Measurements from ENCODE around the gene CECR2.
"Not testable (repeated sequence)": the region's sequence is repeated elsewhere in the genome, so short reads cannot be mapped to it uniquely, and the experiment has no call there.

Gene CECR2

DNA sequence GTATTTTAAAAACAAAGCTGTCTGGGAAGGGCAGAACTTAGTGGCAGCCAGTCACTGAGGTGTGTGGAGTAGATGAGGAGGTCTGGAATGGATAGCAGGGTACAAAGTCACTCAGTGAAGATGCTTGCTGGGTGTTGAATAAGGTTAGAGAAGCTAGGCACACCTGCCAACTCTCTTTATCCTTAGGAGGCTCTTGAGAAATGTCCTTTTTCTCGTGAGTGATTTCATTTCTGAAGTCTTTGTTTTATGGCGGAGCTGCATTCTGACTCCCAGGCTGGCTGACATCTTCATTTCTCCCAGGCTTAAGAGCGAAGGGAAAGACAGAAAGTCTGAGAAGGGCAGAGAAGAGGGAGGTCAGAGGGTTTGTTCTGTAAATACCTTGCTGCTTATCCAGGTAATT, 31.0 kb downstream of the CECR2 start:
- DNase-seq (ENCODE audit: low read depth in 2 of 2, low spot score in 1 of 2) = no peak

DNA sequence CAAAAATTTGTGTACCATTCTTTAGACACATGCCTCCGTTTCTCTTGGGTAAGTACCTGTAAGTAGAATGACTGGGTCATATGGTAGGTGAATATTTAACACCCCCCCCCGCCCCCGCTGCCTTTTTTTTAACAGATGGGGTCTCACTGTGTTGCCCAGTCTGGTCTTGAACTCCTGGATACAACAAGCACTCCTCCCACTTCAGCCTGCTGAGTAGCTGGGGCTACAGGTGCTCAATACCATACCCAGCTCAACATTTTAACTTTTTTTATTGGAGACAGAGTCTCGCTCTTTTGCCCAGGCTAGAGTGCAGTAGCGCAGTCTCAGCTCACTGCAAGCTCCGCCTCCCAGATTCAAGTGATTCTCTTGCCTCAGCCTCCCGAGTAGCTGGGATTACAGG, 32.5 kb downstream of the CECR2 start:
- no peak for DNase-seq (ENCODE audit: low read depth in 2 of 2, low spot score in 1 of 2)

DNA sequence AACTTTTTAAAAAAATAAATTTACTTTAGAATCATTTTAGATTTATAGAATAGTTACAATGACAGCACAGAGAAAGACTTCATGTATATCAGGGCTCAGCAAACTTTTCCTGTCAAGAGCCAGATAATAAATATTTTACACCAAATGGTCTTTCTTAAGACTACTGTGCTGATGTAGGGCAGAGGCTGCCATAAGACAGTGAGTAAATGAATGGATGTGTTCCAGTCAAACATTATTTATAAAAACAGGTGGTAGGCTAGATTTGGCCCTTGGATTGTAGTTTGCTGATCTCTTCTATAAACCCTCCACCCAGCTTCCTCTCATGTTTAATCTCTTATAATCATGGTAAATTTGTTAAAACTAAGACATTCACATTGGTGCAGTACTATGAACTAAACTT, 33.0 kb downstream of the CECR2 start:
- no peak for DNase-seq (ENCODE audit: low read depth in 2 of 2, low spot score in 1 of 2)

DNA sequence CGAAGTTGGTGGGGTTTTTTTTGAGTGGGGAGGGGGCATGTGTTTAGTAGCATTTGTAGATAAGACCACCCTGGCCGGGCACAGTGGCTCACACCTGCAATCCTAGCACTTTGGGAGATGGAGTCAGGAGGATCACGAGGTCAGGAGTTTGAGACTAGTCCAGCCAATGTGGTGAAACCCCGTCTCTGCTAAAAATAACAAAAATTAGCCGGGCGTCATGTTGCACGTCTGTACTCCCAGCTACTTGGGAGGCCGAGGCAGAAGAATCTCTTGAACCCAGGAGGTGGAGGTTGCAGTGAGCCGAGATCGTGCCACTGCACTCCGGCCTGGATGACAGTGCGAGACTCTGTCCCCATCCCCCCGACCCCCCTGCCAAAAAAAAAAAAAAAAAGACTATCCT, 34.6 kb downstream of the CECR2 start:
- no peak for DNase-seq (ENCODE audit: low read depth in 2 of 2, low spot score in 1 of 2)

DNA sequence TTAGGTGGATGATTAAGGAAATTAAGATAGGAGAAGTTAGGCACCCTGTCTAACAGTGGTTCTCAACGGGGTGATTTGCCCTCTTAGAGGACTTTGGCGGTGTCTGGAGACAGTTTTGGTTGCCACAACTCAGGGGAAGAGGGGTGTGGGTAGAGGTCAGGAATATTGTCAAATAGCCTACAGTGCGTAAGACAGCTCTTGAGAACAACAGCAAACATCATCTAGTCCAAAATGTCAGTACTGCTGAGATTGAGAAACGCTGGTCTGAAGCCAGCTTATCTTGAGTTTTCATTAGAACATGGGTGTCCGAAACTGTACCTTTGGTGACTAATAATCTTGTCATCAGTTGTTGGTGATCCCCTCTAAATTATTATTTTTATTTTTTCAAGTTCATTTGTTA, 38.4 kb downstream of the CECR2 start:
- no peak for DNase-seq (ENCODE audit: low read depth in 2 of 2, low spot score in 1 of 2)

DNA sequence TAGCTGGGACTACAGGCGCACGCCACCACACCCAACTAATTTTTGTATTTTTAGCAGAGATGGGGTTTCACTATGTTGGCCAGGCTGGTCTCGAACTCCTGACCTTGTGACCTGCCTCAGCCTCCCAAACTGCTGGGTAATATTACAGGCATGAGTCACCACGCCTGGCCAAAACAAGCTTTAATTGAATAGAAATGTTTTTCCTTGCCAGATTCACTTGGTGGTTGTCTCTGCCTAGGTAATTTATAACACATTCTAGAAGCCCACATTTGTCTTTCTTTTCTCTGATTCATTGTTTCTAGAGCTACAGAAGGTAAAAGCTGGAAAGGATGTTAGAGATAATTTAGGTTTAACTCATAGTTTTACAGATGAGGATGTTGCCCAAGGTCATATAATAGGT, 41.3 kb downstream of the CECR2 start:
- no peak for DNase-seq (ENCODE audit: low read depth in 2 of 2, low spot score in 1 of 2)

DNA sequence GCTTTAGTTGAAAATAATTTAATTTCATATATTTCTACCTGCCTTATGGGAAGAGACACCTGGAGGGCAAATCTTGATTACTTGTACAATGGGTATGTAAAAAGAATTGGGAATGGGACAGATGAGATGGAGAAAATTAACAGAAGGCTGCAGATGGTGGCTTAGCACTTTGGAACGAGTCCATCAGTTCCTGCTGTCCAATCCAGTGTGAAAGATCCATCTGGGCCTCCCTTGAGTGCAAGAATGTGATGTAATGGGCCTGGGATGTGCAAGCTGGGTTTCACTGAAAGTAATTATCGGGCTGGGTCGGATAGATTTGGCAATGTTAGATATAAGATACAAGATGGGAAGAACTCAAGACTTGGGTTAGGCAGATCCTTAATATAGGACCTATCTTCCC, 42.0 kb downstream of the CECR2 start:
- no peak for DNase-seq (ENCODE audit: low read depth in 2 of 2, low spot score in 1 of 2)

DNA sequence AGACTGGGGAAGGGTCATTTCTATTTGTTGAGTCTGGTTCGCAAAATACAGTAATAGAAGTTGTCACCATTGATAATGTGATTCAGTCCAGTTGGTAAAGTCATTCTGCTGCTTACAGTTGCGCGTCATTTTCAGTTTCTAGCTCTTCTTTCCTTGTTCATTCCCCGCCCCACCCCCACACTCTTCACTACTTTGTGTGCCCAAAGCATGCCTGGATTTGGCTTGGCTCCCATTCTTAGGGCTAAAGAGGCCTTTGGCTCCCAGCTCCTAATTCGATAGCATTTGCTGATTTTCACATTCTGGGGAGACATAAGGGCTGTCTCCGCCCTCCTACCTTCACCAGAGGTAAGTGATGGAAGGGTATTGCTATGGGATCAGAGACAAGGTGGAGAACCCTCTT, 43.0 kb downstream of the CECR2 start:
- DNase-seq (ENCODE audit: low read depth in 2 of 2, low spot score in 1 of 2) = no peak

DNA sequence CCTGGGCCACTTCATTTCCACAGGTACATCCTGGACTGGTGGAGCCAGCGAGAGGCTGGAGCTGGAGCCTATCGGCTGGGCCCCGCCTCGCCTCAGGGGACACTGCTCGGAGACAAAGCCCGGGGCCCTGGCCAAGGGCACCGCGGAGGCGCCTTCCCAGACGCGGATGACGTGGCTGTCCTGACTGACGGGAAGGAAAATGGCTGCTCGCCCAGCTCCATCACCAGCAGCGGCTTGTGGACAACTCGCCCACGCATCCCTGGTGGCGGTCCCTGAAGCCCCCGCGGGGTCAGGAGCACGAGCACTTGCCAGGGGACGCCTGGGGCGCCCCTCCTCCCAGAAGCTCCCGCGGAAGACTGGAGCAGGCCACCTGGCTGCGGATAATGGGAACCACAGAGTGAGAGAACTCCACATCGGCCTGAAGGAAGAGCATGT, 49.6 kb downstream of the CECR2 start:
- DNase-seq (ENCODE audit: low read depth in 2 of 2, low spot score in 1 of 2) = no peak

DNA sequence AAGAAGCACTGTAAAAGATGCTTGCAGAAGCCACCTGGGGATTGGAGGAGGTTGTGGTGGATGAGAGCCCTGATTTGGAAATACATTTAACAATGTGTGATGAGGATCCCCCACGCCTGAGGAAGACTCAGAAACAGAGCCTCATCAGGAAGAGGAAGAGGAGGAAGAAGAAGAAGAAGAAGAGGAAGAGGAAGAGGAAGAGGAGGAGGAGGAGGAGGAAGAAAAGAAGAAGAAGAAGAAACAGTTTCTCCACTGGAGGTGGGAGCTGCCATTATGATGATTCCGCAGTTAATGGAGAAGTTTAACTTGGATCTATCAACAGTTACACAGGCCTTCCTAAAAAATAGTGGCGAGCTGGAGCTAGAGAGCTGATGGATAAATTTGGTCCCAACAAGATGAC, 50.1 kb downstream of the CECR2 start:
- no peak for DNase-seq (ENCODE audit: low read depth in 2 of 2, low spot score in 1 of 2)

DNA sequence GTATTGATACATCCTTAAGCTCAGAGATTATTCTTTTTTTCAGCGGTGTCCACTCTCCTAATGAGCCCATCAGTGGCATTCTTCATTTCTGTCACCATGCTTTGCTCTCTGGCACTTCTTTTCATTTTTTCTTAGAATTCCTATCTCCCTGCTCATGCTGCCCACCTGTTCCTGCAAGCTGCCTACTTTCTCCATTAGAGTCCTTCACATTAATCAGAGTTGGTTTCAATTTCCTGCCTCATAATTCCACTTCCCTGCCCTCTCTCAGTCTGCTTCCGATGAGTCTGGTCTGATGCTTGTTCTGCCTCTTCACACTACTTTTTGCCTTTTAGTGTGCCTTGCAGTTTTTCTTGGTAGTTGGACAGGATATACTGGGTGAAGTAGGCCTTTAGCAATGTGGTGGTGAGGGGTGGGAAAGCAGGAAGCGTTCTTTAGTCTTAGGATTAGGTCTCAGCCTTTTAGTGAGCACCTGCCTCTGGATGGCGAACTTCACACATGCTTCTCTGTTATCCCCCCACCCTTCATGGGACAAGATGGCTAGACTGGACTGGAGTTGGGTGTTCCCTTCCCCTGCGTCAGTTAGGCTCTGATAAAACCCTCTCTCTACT, 53.6 kb downstream of the CECR2 start:
- DNase-seq (ENCODE audit: low read depth in 2 of 2, low spot score in 1 of 2) = no peak

DNA sequence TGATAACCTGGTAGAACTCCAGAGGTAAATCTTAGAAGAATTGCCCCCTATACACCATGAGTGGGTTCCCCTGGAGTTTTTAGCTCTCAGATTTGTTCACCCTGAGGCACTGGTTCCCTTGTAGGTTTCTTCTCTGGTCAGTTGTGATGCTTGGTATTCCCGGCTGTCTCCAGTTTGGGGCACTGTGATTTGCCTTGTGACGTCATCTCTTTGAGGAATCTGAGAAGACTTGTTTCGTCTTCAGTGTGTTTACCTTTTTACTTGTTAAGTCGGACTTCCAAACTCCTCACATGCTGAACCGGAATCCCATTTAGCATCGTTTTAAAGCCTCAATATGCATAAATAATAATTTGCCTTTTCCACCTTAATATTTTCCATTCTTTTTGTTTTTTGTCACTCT, 54.4 kb downstream of the CECR2 start:
- DNase-seq (ENCODE audit: low read depth in 2 of 2, low spot score in 1 of 2) = no peak

DNA sequence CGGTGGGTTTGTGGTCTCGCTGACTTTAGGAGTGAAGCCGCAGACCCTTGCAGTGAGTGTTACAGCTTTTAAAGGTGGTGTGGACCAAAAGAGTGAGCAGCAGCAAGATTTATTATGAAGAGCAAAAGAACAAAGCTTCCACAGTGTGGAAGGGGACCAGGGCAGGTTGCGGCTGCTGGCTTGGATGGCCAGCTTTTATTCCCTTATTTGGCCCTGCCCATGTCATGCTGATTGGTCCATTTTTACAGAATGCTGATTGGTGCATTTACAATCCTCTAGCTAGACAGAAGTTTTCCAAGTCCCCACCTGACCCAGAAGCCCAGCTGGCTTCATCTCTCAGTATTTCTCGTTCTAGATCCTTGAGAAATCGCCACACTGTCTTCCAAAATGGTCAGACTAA, 58.3 kb downstream of the CECR2 start:
- DNase-seq (ENCODE audit: low read depth in 2 of 2, low spot score in 1 of 2) = not testable (repeated sequence)

DNA sequence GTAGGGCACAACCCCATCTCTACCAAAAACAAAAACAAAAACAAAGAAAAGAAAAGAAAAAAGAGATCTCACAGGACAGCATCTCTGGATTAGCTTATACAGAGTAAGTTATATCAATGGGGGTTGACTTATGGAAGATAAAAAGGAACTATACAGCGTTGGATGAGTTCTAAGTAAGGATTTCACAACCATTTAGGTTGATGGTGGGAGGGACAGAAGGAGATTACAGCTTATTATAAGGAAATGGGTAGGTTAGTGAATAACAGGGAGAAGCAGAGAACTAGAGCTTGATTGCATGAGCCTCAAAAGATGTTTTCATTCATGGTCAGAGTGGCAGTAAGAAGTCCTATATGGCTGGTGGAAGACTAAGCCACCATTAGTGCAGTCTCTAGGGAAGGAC, 60.3 kb downstream of the CECR2 start:
- DNase-seq (ENCODE audit: low read depth in 2 of 2, low spot score in 1 of 2) = no peak

DNA sequence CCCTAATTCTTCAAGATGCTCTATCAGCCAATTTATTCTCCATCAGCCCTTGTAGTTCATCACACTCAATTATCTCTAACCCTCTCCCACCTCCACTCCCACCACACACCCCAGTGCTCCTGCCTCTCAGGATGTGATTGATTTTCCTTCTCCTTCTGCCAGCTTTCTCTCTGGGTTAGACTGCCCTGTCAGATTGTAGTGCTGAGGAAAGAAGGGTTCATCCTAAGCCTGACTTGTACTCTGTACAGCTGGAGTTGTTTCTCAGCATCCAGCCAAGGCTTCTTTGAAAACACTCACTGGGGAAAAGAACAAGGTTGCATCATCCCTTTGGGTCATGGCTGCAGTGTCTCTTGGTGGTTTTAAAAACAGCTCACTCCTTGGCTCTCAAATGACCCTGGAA, 61.2 kb downstream of the CECR2 start:
- DNase-seq (ENCODE audit: low read depth in 2 of 2, low spot score in 1 of 2) = no peak

DNA sequence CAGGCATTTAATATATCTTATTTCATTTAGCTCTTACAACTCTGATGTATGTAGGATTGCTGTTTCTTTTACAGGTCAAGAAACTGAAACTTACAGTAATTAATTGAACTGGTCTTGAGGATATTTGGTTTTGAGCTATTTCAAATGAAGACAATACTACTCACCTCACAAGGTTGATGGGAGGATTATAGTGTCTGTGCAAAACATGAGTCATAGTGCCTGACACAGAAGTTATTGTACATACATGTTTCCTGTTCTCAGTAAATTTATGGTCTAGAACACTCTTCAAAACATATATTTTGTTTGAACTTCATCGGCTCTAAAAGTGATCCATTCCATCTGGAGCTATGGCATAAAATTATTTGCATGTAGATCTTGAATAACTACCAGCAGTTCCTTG, 61.9 kb downstream of the CECR2 start:
- DNase-seq (ENCODE audit: low read depth in 2 of 2, low spot score in 1 of 2) = no peak

DNA sequence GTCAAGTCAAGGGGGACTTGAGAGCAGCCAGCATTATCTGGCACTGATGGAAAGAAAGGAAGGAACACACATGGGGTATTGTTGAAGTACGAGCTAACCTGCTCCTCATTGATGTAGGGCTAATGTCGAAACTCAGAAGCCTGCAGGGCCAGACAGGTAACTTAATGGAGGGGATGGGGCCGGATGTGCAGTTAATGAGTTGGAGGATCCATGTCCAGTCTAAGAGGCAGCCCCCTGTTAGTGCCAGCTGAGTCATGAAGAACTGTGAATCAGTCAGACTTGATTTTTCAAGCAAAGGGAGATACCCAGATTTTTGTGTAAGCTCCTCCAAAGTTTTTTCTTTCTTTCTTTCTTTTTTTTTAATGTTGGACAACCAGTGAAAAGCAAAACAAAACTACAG, 65.6 kb downstream of the CECR2 start:
- no peak for DNase-seq (ENCODE audit: low read depth in 2 of 2, low spot score in 1 of 2)

DNA sequence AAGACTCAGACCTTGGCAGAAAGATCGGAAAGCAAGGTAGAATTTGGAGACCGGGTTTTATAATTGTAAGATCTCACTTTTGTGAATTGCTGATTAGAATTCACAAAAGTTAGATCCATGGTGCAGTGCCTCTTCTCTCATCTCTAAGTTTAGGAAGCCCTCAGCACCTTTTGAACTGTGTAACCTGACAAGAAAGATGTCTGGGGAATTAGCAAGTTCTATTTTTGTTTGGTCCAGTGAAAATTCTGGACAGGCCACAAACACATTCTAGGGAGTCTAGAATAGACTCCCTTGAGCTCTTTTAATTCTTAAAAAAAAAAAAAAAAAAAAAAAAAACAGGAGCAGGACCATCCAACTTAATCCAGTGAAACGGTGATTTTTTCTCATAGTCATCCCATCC, 66.1 kb downstream of the CECR2 start:
- no peak for DNase-seq (ENCODE audit: low read depth in 2 of 2, low spot score in 1 of 2)

DNA sequence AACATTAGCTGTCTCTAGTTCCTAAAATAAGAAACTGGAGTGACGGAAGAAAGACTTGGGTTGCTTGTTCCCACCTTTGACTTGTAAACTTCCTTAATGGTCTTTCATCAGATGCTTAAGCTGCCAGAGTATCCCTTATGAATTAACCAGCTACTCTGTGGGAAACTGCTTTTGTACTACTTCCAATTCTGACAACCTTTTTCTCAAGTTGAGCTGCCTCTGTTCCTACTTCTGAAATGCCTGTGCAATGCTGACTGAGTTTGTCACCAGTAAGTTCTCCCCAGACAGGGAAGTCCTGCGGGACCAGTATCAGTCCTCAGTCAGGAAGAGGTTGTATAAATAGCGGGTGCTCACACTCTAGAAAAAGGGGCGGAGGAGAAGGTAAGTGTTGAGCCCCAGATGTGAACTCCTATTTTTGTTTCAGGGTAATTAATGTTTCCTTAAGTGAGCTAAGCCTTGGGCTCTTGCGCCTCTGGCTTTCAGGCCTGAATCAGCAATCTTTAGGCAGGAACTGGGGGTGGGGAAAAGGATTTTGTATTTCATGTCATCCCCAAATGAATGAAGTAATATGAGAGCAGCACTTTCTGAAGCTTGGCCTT, 67.2 kb downstream of the CECR2 start:
- no peak for DNase-seq (ENCODE audit: low read depth in 2 of 2, low spot score in 1 of 2)

DNA sequence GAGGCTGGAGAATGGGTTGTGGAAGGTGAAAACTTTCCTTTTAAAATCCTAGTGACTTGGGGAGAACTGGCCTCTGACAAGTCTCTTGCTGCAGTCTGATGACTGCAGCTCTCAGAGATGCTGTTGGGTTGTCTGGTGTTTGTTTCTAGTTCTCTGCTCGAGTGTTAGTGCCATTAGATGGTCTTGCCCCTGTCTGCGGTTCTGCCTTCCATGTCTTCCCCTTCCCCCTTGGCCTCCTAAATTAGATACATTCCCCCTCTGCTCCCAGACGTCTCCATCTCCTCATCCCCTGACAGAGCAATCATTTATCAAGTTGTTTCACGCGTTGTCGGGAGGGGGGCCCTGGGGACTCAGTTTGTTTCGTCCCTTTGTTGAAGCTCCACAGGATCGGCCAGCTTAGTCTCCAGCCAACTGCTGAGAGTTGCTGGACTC, 67.7 kb downstream of the CECR2 start:
- DNase-seq (ENCODE audit: low read depth in 2 of 2, low spot score in 1 of 2) = no peak

DNA sequence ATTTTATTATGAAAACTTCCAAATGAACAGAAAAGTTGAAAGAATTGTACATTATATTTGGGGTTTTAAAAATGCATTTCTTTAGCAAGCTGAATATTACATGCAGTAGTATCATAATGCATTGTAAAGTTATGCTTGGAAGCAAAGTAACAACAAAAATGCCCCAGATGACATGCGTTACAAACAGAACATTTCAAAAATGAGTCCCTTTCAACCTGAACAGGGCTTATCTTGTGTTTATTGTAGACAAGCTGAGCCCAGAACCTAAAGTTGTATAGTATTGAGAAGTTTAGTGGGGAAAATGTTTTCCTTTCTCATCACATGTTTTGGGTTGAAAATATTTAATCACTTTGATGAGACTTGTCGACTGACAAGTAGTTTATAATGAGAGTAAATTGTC, 68.8 kb downstream of the CECR2 start:
- no peak for DNase-seq (ENCODE audit: low read depth in 2 of 2, low spot score in 1 of 2)

DNA sequence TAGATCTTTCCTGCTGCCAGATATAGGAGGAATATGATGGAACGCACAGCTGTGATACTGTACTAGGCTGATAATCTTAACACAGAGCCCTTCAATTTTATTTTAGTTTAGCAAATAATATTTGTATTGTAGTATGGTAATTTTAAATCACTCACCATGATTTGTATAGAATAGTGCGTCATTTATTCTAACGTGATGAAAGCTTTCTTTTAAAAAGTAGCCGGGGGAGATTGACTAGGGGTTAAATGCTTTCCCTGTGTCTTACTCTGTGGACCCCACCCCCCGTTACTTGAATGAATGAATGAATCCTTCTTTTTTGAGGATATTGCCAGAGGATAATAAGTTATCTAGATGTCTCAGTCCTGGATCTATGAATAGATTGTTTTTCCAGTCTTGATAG, 72.1 kb downstream of the CECR2 start:
- DNase-seq (ENCODE audit: low read depth in 2 of 2, low spot score in 1 of 2) = no peak

DNA sequence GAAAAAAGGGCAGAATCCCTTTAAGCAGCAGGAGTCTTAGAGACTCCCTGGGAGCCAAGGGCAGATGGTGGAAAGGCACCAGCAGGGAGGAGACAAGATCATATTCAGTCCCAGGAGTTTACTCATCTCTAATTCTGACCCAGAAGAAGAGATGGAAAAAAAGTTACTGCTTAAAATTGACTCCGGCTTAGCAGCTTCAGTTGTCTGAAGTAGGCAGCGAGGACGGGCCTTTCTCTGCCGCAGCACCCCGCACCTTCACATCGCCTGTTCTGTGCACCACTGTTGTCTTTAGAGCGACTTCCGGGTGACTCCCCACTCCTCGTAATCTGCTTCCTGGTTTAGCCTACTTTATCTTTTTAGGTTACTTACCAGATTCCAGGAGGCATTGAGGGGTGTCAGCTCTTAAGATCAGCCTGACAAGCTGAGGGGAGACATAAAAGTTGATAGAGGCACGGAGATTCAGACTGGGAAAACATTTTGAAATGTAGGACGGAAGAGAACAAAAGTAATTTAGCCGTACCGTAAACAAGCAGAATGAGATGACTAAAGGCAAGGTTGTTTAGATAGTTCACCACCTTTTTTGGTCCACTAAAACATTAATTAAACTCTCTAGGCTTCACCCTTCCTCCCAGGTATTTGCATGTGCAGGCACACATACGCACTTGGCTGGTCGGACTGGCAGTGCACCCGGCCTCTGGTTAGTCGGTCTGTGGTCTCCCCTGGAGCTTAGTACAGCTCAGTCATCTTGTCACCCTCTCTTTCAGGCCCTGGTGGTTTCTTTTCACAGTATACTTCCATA, 74.3 kb downstream of the CECR2 start:
- DNase-seq (ENCODE audit: low read depth in 2 of 2, low spot score in 1 of 2) = no peak
